GM23248 (cell line): Measurements from ENCODE around the gene CDH8.

Experiments
- EZH2 ChIP-seq: fragments of 200-600 bp; sonication (generic); IDR thresholded peaks from 2 replicates; pipeline ENCODE4 v1.6.1; 2018; ENCODE audit warnings: antibody characterized with exemption, mild to moderate bottlenecking; ENCODE audit not compliant: insufficient read depth, poor library complexity, severe bottlenecking
- EZH2phosphoT487 ChIP-seq: fragments of 200-600 bp; sonication (generic); IDR thresholded peaks from 2 replicates; pipeline ENCODE4 v1.6.1; 2018; ENCODE audit warnings: antibody characterized with exemption, moderate library complexity, mild to moderate bottlenecking, low read depth; ENCODE audit not compliant: insufficient read depth

DNA sequence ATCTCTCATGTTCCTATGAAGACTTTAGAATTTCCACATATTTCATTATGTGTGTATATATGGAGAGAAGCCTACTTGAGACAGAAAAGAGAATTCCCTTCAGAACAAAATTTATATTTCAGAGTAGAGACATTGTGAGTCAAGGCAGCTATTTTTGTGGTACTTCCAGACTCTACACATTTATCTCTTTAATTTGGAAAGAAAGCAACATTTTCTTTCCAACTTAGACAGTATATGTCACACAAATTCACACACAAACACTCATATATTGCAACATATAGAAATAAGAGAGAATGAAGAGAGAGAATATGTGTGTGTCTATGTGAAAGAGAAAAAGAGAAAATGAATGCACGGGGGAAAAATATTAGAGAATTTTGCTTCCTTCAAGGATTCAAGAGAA is 158.8 kb downstream of the CDH8 start:
- TF ChIP-seq EZH2, result no peak
- no peak for TF ChIP-seq EZH2phosphoT487
